WERI-Rb-1 (cell line): Measurements from ENCODE around the gene SLFN12L.
"Not testable (repeated sequence)": the region's sequence is repeated elsewhere in the genome, so short reads cannot be mapped to it uniquely, and the experiment has no call there.

Experiments used
- DNase-seq: peaks from one replicate; pipeline ENCODE4 v3.0.0-alpha.2; 2020
- H3K27ac ChIP-seq: fragments of 250-450 bp; sonication (Bioruptor Pico); 2 replicates; pipeline ENCODE4 v1.5.1; 2020; ENCODE audit warnings: mild to moderate bottlenecking, moderate library complexity
- H3K27me3 ChIP-seq: fragments of 250-450 bp; sonication (Bioruptor Pico); 2 replicates; pipeline ENCODE4 v1.5.1; 2021; ENCODE audit warnings: mild to moderate bottlenecking, low read depth, moderate library complexity; ENCODE audit not compliant: insufficient read depth, severe bottlenecking
- H3K36me3 ChIP-seq: fragments of 250-450 bp; sonication (Bioruptor Pico); 2 replicates; pipeline ENCODE4 v1.5.1; 2020; ENCODE audit warnings: mild to moderate bottlenecking, moderate library complexity
- H3K4me3 ChIP-seq: 2 replicates; pipeline ENCODE4 v1.5.1; 2011; ENCODE audit warnings: low read depth, mild to moderate bottlenecking, control low read depth, low read length
- H3K9me3 ChIP-seq: fragments of 250-450 bp; sonication (Bioruptor Pico); 2 replicates; pipeline ENCODE4 v1.5.1; 2021; ENCODE audit warnings: mild to moderate bottlenecking, moderate library complexity; ENCODE audit not compliant: severe bottlenecking
- CTCF ChIP-seq: IDR thresholded peaks from 2 replicates; pipeline ENCODE4 v1.5.1; 2011; ENCODE audit warnings: low read depth, mild to moderate bottlenecking, control low read depth, inconsistent platforms, low read length

SLFN12L gene

GRCh38 chr17:35531160-35531559 is 6.3 kb downstream of the SLFN12L start:
- Histone ChIP-seq H3K27ac (no peak overlapping the region), H3K36me3 (no peaks in the 10 kb centered on the region), H3K9me3 (no peaks in the 10 kb centered on the region), H3K4me3 (no peak overlapping the region), H3K27me3 (peaks cover 8% of the 10 kb centered on the region)
- DNase-seq = no peak
- TF ChIP-seq CTCF = no peak

- TF ChIP-seq CTCF = no peak
- DNase-seq = no peak
- Histone ChIP-seq H3K27me3 (peaks cover 9% of the 10 kb centered on the region), H3K4me3 (no peak overlapping the region), H3K9me3 (no peaks in the 10 kb centered on the region), H3K27ac (no peak overlapping the region), H3K36me3 (no peaks in the 10 kb centered on the region)
Measured at GRCh38 chr17:35529866-35530265, 7.6 kb downstream of the SLFN12L start.

GRCh38 chr17:35529326-35529725 is 8.2 kb downstream of the SLFN12L start:
- H3K27ac ChIP-seq = not testable (repeated sequence)

GRCh38 chr17:35523296-35523695 is 14.2 kb downstream of the SLFN12L start:
- H3K36me3 ChIP-seq = no peaks in the 10 kb centered on the region
- H3K9me3 ChIP-seq = no peaks in the 10 kb centered on the region
- no peak overlapping the region for H3K4me3 ChIP-seq
- no peak overlapping the region for H3K27ac ChIP-seq
- TF ChIP-seq CTCF = no peak
- H3K27me3 ChIP-seq = peaks cover 63% of the 10 kb centered on the region
- no peak for DNase-seq

More at GRCh38 chr17:35529326-35529725, 8.2 kb downstream of the SLFN12L start:
- H3K4me3 ChIP-seq, H3K36me3 ChIP-seq, H3K9me3 ChIP-seq, DNase-seq: not testable (repeated sequence)
- H3K27me3 ChIP-seq = peaks cover 14% of the 10 kb centered on the region

- peaks cover 71% of the 10 kb centered on the region for H3K27me3 ChIP-seq
- H3K27ac ChIP-seq, DNase-seq: not testable (repeated sequence)
Measured at GRCh38 chr17:35521654-35522256, 15.7 kb downstream of the SLFN12L start.

GRCh38 chr17:35521150-35521549 is 16.3 kb downstream of the SLFN12L start:
- peaks cover 73% of the 10 kb centered on the region for H3K27me3 ChIP-seq

More at GRCh38 chr17:35521654-35522256, 15.7 kb downstream of the SLFN12L start:
- not testable (repeated sequence) for H3K4me3 ChIP-seq, H3K9me3 ChIP-seq, H3K36me3 ChIP-seq

More at GRCh38 chr17:35521150-35521549, 16.3 kb downstream of the SLFN12L start:
- no peak for DNase-seq
- Histone ChIP-seq H3K36me3 (no peaks in the 10 kb centered on the region), H3K9me3 (peaks cover 3% of the 10 kb centered on the region), H3K27ac (no peak overlapping the region), H3K4me3 (no peak overlapping the region)
- TF ChIP-seq CTCF = no peak
